ENCODE measurements around the gene SH2B3.

Gene SH2B3

GRCh38 chr12:111405859-111406473, at the start of gene SH2B3:
TSS of gene SH2B3 (plus strand) at chr12:111405923. CDS start at chr12:111418146, 12,223 bp downstream.
- H3K9me3 ChIP-seq (ENCODE audit: insufficient read depth, low read length) = no peaks in the 10 kb centered on the region
- peak within 1 kb of the TSS; percentile 66 for H3K4me3 ChIP-seq (ENCODE audit: insufficient read depth, low read length, poor library complexity, severe bottlenecking)
- no peak for TF ChIP-seq EZH2phosphoT487 (conservative IDR thresholded peaks at IDR 0.05; ENCODE audit: low read length)
- TF ChIP-seq, protein P1, sequence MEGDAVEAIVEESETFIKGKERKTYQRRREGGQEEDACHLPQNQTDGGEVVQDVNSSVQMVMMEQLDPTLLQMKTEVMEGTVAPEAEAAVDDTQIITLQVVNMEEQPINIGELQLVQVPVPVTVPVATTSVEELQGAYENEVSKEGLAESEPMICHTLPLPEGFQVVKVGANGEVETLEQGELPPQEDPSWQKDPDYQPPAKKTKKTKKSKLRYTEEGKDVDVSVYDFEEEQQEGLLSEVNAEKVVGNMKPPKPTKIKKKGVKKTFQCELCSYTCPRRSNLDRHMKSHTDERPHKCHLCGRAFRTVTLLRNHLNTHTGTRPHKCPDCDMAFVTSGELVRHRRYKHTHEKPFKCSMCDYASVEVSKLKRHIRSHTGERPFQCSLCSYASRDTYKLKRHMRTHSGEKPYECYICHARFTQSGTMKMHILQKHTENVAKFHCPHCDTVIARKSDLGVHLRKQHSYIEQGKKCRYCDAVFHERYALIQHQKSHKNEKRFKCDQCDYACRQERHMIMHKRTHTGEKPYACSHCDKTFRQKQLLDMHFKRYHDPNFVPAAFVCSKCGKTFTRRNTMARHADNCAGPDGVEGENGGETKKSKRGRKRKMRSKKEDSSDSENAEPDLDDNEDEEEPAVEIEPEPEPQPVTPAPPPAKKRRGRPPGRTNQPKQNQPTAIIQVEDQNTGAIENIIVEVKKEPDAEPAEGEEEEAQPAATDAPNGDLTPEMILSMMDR (IDR thresholded peaks at IDR 0.05; ENCODE audit: insufficient read depth, low read length, poor library complexity, severe bottlenecking) = no peak
- no peaks in the 10 kb centered on the region for H3K9me2 ChIP-seq (replicated peaks; ENCODE audit: insufficient read depth, low read length)
- H2AFZ ChIP-seq (ENCODE audit: low read depth, low read length, severe bottlenecking) = peak within 1 kb of the TSS; percentile 6
- peak within 1 kb of the TSS; percentile 79 for H3K4me2 ChIP-seq (ENCODE audit: low read depth, low read length, poor library complexity, severe bottlenecking)
- peak within 1 kb of the TSS; percentile 91 for H3K27ac ChIP-seq (ENCODE audit: low read depth, low read length)
- peaks cover 26% of the 10 kb centered on the region for H3F3A ChIP-seq (ENCODE audit: insufficient read depth)
- no peaks in the 10 kb centered on the region for H3K27me3 ChIP-seq (ENCODE audit: low read length)
- H4K20me1 ChIP-seq (ENCODE audit: low read depth, low read length) = 0 out of 2 replicates have a peak, but pooled peaks cover 7% of the 10 kb centered on the region
- peak within 1 kb of the TSS; percentile 92 for H3K9ac ChIP-seq (ENCODE audit: low read length)
- H3K36me3 ChIP-seq (ENCODE audit: low read length) = no peaks in the 10 kb centered on the region
- H3K79me2 ChIP-seq (ENCODE audit: insufficient read depth, low read length) = peaks cover 50% of the 10 kb centered on the region

DNA sequence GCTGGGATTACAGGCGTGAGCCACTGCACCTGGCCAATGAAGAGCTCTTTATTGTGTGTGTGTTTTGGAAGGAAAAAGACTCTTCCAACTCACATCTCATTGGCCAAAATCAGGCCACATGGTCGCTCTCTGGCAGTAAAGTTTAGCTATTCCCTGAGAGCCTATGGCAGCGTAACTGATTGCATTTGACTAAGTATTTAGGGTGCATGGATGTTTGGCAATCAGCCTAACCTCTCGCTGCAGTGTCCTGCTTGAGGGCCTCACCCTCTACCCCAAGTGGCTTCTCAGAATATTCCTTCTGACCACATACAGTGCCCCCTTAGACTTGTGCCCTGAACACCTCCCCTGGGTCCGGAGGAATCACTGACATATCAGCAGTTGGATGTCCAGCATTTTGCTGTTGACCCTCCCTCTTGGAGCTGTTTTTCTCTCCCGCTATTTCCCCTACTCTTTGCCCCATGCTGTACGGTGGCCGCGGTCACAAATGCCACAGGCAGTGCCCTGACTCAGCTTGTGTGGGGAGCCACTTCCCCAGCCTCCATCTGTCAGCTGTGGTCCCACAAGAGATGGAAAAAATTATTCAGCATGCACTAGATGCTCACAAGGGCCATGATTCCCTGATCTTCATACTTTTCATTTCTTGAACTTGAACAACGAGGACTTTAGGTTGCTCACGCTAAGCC, 46.4 kb upstream of the SH2B3 start:
- no peaks in the 10 kb centered on the region for H3K9me3 ChIP-seq (ENCODE audit: insufficient read depth, low read length)
- H3K27me3 ChIP-seq (ENCODE audit: low read length) = no peaks in the 10 kb centered on the region
- no peak overlapping the region for H3K27ac ChIP-seq (ENCODE audit: low read depth, low read length)
- no peaks in the 10 kb centered on the region for H3F3A ChIP-seq (ENCODE audit: insufficient read depth)
- H3K4me3 ChIP-seq (ENCODE audit: insufficient read depth, low read length, poor library complexity, severe bottlenecking) = no peak overlapping the region
- no peak overlapping the region for H3K4me2 ChIP-seq (ENCODE audit: low read depth, low read length, poor library complexity, severe bottlenecking)
- H4K20me1 ChIP-seq (ENCODE audit: low read depth, low read length) = no peaks in the 10 kb centered on the region
- TF ChIP-seq, protein P1 (IDR thresholded peaks at IDR 0.05; ENCODE audit: insufficient read depth, low read length, poor library complexity, severe bottlenecking) = no peak
- TF ChIP-seq EZH2phosphoT487 (conservative IDR thresholded peaks at IDR 0.05; ENCODE audit: low read length) = no peak
- H3K9ac ChIP-seq (ENCODE audit: low read length) = no peak overlapping the region
- H2AFZ ChIP-seq (ENCODE audit: low read depth, low read length, severe bottlenecking) = no peak overlapping the region
- H3K79me2 ChIP-seq (ENCODE audit: insufficient read depth, low read length) = no peaks in the 10 kb centered on the region
- no peaks in the 10 kb centered on the region for H3K9me2 ChIP-seq (replicated peaks; ENCODE audit: insufficient read depth, low read length)
- H3K36me3 ChIP-seq (ENCODE audit: low read length) = no peaks in the 10 kb centered on the region

- Histone ChIP-seq H3K36me3 (ENCODE audit: low read length) (no peaks in the 10 kb centered on the region), H3K4me3 (ENCODE audit: insufficient read depth, low read length, poor library complexity, severe bottlenecking) (no peak overlapping the region), H3K27me3 (ENCODE audit: low read length) (no peaks in the 10 kb centered on the region), H3K9me3 (ENCODE audit: insufficient read depth, low read length) (no peaks in the 10 kb centered on the region), H4K20me1 (ENCODE audit: low read depth, low read length) (no peaks in the 10 kb centered on the region), H2AFZ (ENCODE audit: low read depth, low read length, severe bottlenecking) (no peak overlapping the region), H3K79me2 (ENCODE audit: insufficient read depth, low read length) (no peaks in the 10 kb centered on the region), H3K9me2 (replicated peaks; ENCODE audit: insufficient read depth, low read length) (no peaks in the 10 kb centered on the region), H3K9ac (ENCODE audit: low read length) (no peak overlapping the region), H3K27ac (ENCODE audit: low read depth, low read length) (no peak overlapping the region), H3F3A (ENCODE audit: insufficient read depth) (no peaks in the 10 kb centered on the region), H3K4me2 (ENCODE audit: low read depth, low read length, poor library complexity, severe bottlenecking) (no peak overlapping the region)
- TF ChIP-seq EZH2phosphoT487 (conservative IDR thresholded peaks at IDR 0.05; ENCODE audit: low read length) = no peak
- TF ChIP-seq, protein P1 (IDR thresholded peaks at IDR 0.05; ENCODE audit: insufficient read depth, low read length, poor library complexity, severe bottlenecking) = no peak
Observed at GRCh38 chr12:111359914-111360276, 45.8 kb upstream of the SH2B3 start.

Measured in SU-DHL-6 (cell line).